Activated CD4-positive, alpha-beta T cell treated with anti-CD3 and anti-CD28 coated beads, Interleukin-10, Interleukin-2, amounts not matched to agents 100 ng/mL and 50 ng/mL, durations not matched to agents 16 hours and 8 hours (primary cell): ENCODE data around the gene CASKIN2.
"Not testable (repeated sequence)": the region's sequence is repeated elsewhere in the genome, so short reads cannot be mapped to it uniquely, and the experiment has no call there.

Experiments
- DNase-seq: peaks from one replicate; pipeline ENCODE4 v3.0.0-alpha.2; 2020

CASKIN2 gene

DNA sequence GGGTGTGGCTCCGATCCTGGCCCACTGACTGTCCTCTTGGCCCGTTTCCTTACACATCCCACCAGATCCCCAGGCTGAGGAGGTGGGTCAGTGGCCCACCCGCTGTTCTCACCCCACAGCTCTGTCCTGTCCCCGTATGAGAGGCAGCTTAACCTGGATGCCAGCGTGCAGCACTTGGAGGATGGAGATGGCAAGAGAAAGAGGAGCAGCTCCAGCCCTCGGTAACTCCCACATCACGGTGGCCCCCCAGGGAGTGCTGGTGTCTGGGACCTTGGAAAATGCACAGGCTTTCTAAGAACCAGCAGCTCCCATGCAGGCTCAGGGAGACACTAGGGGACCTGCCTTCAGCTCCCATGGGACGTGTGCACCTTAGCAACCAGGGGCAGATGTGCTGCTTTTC is 6.0 kb upstream of the CASKIN2 start:
- DNase-seq = no peak

DNA sequence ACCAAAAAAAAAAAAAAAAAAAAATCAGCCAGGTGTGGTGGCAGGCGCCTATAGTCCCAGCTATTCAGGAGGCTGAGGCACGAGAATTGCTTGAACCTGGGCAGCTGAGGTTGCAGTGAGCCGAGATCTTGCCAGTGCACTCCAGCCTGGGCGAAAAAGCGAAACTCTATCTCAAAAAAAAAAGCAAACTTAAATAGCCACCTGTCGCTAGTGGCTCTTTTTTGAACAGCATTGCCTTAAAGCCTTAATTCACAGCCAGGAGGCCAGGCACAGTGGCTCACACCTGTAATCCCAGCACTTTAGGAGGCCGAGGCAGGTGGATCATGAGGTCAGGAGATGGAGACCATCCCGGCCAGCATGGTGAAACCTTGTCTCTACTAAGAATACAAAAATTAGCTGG is 5.1 kb upstream of the CASKIN2 start:
- not testable (repeated sequence) for DNase-seq

DNA sequence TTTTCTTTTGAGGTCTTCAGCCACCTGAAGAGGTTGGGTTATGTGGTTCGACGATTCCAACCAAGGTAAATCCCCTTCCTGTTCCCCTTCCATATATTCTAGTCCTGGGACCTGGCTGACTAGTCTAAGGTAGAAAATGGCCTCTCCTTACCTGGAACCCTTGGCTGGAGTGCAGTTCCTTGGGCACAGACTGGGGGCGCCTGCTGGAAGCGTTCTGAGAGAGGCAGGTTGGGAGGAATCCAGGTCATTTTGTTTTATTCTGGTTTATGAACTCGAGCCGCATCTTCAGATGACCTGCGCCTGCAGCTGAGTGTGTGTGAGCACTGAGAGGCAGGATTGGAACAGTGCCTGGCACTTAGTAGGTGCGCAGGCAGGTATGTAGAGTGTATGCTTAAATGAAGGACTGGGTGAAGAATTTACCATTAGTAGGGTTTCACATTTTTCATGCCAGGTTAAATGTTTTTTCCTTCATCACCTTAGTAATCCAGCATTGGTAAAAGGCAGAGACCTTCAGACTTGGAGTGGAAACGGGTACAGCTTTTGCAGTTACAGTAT is 3.7 kb upstream of the CASKIN2 start:
- no peak for DNase-seq

DNA sequence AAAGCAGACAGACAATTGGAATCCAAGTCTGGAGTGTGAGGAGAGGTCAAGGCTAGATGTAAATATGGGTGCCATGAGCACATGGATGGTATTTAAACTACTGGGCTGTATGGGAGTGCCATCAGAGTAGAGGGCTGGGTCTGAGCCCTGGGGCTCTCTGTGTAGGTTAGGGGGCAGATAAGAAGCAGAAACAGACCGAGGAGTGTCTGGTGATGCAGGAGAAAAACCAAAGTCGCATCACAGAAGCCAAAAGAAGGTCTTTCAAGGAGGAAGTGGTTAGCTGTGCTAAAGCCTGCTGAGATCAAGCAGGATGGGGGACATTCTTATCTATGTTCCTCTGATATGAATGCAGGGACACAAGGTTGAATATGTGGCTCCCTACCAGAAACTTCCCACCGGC is 2.9 kb upstream of the CASKIN2 start:
- DNase-seq = peak; percentile 59

DNA sequence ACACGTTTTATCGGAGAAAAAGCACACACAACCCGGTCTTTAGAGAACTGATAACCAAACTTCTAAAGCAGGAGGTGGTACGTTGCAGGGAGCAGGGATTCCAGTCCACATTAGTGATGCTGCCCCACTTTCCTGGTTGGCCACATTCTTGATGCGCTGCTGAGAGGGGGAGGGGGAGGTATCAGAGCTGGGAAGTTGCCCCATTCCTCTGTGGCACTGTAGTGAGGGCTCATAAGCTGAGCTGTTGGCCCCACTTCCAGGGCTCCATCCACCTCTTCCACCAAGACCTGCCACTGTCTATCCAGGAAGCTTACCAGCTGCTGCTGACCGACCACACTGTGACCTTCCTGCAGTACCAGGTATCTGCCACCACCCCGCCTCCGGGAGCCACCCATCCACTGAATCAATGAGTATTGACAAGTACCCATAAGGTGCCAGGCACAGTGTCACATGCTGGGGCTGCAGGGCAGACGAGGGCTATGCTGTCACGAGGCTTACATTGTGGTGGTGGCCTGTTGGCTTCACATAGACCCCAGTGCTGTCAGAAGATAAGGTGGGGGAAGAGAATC is 2.0 kb upstream of the CASKIN2 start:
- DNase-seq = peak; percentile 51

DNA sequence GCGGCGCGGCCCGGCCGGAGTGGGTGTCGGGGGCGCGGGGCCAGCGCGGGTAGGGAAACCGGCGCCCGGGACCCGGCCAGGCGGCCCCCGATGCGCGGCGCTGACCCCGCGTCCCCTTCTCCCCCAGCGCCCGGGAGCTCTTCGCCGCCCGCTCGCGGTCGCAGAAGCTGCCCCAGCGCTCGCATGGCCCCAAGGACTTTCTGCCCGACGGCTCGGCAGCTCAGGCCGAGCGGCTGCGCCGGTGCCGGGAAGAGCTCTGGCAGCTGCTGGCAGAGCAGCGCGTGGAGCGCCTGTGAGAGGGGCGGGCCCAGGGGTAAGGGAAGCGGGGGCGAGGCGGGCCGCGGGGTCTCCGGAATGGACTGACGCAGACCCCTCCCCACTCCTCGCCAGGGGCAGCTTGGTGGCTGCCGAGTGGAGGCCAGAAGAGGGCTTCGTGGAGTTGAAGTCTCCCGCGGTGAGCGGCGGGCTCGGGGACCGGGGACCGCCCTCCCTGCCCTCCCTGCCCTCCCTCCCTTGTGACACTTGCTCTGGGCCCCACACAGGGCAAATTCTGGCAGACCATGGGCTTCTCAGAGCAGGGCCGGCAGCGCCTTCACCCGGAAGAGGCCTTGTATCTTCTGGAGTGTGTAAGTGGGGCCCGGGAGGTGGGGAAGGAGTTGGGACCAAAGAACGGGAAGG is 1.4 kb upstream of the CASKIN2 start:
- DNase-seq = peak; percentile 47

DNA sequence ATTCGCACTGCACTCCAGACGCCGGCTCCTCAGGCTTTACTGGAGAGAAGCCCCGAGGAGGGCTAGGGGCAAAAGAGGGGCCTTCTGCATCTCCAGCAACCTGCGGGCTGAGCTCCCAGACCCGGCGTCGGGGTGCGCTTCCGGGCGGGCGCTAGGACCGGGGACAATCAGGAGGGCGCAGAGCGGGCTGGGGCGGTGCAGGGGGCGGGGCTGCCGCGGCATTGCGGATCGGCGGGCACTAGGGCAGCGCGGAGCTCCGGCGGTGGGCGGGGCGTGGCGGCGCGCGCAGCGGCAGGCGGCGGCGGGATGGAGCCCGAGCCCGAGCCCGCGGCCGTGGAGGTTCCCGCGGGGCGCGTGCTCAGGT is 900 bp upstream of the CASKIN2 start, which contains the start of gene TSEN54:
TSS of gene TSEN54 (plus strand) at position 274 of the 364 bp plus-strand sequence. CDS start at position 307, 33 bp downstream.
- peak; percentile 97 for DNase-seq

DNA sequence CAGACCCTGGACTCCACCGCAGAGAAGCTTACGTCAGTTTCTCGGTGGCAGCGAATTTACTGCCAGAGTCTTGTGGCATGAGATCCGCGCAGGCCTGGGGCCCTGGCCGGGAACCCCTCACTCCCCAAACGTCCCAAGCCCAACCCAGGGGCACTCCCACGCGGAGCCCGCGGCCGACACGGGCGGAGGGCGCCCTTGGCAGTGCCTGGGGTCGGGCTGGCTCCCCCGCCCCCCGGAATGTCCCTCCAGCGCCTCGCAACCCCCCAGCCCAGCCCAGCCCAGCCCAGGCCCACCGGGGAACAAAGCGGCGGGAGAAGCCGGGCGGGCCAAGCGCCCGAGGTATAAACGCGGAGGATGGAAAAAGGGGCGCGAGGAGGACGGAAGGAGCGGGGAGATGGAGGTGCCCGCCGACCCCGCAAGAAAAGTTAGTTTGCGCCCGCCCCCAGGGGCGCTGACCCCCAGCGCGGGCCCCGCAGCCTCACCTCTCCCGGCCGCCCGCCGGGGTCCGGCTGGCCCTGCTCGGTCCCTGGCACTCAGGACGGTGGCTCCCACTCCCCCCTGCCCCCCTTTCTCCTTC is 330 bp downstream of the CASKIN2 start:
- no peak for DNase-seq

DNA sequence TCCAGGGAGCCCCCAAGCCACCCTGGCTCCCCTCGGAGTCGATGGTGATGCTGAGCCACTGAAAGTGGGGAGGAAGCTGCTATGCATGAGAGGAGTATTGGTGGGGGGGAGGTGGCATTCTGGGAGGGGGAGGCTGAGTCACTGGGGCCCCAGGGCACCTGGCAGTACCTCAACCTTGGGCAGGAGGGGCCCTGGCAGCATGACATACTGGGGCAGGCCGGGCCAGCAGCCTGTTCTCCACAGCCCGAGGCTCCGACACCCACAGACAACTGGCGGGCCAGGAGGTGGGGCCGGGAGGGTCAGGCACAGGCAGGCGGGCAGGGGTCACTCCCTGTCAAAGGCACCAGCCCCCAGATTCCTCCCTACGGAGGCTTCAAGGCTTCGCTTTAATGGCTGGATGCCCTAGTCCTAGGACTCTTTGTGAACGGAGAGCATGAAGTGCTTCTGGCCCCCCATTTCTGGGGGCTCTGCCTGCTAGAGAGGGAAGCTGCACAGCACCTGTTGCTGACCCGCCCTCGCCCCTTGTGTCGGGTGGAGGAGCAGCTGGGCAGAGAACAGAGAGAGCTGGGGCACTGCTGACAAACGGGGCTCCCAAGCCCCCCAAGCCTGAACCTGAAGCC is 928 bp downstream of the CASKIN2 start:
- DNase-seq = no peak

DNA sequence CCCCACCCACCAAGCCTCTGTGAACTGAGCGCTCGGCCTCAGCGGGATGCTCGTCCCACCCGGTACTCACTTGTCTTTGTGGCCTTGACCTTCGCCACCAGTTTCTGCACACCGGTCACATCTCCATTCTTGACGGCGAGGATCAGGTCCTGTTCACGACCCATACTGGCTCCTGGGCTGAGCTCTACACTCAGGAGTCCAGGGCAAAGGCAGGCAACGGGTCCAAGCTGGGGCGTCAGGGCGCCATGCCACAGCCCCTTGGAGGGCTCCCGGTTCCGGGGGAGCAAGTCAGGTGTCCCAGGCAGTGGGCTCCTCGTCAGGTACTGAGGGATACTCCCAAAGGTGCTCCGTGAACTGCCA is 1.7 kb downstream of the CASKIN2 start:
- no peak for DNase-seq

DNA sequence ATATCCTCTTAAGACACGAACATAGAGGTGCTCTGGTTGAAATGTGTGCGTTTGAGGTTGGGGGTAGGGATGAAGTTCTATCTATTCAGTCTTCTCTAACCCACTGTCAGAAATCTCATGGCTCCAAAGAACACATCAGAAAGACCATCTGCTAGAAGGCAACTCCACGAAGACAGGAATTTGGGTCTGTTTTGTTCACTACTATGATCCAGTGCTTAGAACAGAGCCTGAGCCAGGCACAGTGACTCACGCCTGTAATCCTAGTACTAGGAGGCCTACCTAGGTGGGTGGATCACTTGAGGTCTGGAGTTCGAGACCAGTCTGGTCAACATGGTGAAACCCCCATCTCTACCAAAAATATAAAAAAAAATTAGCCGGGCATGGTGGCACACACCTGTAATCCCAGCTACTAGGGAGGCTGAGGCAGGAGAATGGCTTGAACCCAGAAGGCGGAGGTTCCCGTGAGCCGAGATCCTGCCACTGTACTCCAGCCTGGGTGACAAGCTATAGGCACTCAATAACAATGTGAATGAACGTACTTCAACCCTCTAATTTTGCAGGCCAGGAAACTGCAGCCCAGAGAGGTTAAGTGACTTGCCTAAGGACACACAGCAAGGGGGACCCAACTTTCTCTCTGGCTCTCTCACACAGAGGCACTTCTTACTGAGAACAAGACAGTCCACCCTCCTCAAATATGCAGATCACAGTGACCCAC is 2.3 kb downstream of the CASKIN2 start:
- DNase-seq = no peak

DNA sequence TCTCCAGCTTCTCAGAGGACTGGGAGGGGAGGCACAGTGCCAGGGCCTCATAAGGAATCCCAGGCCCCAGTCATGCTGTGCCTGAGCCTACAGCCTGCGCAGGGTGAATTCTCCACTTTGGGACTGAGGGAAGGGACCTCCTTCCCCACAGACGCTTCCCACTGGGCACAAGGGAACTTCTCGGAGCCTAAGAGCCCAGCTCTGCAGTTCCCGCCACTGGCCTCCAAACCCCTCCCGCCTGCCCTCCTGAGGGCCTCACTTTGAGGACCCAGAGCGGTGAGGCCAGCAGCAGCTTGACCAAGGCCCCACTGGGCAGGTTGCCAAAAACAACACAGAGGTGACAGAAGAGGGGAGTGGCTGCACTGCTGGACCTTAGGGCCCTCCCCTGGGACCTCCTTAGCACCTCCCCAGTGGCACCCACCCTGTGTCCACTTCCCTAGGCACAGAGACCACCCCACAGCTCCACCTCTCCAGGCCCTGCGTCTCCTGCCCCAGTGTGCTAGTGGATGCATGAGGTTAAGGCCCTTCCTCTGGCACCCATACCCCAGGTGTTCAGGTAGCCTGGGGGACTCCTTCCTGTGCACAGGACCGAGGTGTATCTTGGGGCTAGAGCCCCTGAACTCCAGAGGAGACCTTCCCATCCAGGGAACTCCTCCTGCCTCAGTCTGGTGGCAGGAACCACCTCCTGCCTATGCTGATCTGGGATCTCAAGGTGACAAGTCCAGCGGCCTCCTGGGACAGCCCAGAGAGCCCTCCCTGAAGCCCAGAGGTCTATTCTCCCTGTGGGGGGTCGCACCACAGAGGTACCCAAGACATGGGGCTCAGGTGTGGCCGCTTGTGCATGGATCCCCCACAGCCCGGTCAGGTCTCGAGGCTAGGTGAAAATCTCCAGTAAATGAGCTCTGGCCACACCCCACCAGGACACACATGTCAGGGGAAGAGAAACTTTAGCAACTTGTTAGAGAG is 3.4 kb downstream of the CASKIN2 start:
- DNase-seq = no peak

DNA sequence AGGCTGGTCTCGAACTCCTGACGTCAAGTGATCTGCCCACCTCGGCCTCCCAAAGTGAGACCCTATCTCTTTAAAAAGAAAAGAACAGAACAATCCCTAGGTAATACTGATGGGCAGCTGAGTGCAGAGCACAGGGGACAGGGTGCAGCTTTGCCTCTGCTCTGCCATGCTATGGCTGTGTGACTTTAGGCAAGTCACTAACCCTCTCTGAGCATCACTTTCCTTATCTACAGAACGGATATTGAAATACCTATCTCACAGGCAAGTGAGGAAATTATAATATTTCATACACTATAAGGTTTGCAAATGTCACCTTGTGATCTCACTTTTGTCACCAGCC is 4.1 kb downstream of the CASKIN2 start:
- DNase-seq = no peak

DNA sequence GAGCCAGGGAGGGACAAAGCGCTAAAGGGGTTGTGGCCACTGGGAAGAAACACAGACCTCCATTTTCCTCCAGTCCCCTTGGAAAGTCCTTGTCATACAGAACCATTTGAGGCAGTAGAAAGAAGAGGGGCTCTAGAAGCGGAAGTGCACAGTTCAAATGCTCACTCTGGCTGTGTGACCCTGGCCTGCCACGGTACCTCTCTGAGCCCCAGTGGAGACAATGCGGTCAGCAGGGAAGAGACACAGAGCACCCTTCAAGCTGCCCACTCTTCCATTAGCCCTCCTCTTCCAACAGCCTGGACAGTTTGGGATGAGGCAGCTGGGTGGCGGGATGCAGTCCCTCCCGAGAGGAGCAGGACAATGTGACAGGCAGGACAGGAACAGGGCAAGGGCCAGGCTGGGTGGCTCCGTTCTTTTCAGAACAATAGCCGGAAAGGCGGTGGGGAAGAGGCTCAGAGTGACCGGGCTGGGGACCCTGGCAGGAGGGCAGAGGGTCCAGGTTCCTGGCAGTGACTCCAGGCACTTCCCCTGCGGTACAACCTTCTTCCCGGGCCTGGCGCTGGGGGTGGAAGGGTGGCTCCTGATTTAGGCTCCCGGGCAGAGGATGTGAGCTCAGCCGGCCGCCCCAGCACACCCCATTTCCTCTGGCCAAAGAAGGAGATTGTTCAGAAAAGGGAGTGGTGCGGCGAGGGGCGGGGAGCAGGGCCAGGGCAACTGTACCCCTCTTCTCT is 5.6 kb downstream of the CASKIN2 start:
- DNase-seq = no peak

DNA sequence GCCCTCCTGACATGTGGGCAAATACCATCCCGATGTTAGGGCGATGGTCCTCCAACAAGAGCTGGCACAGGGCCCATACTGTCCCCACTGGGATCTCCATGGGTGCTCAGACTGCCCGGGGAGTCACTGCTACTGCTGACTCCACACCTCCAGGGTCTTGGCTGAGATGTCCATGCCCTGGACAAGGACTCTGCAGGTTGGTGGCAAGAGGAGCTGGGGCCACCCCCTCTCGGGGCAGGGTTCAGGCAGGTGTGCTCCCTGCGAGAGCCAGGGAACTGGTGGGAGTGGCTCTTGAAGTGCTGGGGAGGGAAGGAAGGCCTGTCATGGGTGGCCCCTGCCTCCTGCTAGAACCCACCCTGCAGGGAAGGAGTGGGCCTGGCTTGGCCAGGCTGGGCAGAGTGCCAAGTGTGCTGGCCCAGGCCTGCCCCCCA is 6.4 kb downstream of the CASKIN2 start:
- no peak for DNase-seq

DNA sequence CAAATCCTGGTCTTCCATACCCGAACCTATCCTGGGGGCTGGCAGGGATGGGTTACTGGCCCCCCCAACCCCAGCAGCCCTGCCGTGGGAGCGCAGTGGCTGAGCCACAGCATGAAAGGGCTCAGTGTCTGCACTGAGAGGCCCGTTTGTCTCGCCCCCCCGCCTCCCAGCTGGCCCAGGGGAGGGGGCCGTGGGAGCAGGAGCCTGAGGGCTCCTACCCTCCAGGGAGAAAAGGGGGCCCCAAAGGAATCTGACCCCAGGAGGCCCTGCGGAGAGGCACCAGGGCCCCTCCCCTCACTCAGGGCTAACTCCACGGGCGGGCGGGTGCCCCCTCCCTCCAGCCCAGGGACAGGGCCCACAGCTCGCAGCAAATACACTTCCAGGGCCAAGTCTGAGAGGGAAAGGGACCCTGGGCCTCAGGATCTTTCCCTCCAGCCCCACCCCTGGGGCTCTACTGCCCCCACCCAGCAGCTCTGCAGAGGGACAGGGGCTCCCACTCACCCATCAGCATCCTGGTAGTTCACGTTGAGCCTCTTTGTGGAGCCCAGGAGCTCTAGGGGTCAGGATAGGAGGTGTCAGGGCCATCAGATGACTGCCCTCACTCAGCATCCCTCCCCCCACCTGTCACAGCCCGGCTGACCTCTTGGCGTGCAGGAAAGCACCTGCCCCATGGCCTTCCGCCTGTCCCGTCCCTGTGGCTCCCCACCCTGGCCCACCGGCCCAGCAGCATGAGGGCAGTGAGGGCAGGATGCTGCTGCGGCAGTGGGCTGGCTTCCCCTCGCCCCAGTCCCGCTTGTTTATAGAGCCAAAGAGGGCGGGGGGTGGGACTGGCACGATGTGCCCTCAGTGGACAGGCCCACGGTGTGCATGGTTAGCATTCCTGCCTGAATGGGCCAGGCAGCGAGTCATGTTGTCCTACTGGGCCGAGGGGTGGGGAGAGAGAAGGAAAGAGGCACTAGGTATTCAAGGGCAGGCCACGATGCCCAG is 7.3 kb downstream of the CASKIN2 start:
- DNase-seq = no peak

DNA sequence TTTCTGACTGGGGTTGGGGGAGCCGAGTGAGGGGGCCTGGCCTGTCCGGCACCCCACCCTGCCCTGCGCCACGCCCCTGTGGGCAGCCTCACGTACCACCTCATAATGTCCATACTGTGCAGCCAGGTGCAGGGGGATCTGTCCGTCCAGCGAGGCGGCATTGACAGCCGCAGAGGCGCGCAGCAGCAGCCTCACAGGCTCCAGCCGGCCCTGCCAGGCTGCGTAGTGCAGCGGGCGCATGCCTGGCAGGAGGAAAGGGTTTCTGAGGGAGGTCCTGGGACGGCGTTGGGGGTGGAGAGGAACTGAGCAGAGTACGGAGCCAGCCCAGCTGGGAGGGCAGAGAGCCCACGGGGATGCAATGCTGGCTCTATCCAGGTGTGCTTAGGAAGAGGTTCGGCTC is 8.4 kb downstream of the CASKIN2 start:
- no peak for DNase-seq

DNA sequence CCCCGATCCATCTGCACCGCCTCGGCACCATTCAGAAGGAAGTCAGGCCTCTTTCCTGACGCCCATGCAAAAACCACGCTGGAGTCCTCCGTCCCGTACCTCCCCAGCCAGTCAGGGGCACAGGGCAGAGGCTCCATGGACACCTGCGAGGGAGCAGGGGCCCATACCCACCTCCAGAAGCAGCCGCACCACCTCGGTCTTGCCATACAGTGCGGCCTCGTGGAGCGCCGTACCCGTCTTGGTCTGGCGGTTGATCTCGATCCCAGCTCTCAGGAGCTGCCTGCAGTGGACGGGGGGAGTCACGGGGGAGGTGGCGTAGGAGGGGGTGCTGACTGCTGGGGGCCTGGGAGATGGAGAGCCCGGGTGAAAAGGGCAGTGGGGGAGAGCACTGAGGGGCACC is 9.2 kb downstream of the CASKIN2 start:
- DNase-seq = no peak

DNA sequence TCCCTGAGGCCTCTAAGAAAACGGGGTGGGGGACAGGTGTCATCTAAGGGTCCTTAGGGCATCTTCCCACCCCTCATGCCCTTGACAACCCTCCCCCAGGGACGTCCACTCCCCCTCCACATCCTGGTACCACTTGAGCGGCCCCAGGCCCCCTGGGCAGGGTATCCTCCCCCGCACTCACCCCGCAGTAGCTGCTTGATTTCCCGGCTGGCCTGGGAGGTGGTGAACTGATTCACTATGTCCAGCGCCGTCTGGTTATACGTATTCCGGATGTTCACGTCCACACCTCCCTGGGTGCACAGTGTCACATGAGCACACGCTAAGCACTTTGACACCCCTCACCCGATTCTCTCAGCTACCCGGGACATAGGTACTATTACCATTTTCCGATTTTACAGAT is 9.7 kb downstream of the CASKIN2 start:
- no peak for DNase-seq

DNA sequence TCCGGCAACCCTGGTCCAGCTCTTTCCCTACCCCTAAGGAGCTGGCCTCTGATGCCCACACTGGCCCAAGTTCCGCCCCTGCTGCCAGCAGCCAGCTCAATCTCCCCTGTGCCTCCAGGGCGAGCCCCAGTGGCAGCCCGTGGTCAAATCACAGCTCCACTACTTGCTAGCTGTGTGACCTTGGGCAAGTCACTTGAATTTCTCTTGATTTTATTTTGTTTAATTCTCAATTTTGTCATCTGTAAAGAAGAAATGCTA is 10.3 kb downstream of the CASKIN2 start:
- no peak for DNase-seq
